ENCODE results near the gene TCERG1. TPM values are rescaled to one million over a fixed set of nuclear protein-coding genes. Genes with fewer than 3 reads are reported as not detected.

Gene TCERG1
- total and polyA plus RNA-seq, 9 of the 15 experiments (the other 6 are each of a cell fraction or from before 2014, with no cell fraction given): 50.3 to 148 (median 119) TPM

DNA sequence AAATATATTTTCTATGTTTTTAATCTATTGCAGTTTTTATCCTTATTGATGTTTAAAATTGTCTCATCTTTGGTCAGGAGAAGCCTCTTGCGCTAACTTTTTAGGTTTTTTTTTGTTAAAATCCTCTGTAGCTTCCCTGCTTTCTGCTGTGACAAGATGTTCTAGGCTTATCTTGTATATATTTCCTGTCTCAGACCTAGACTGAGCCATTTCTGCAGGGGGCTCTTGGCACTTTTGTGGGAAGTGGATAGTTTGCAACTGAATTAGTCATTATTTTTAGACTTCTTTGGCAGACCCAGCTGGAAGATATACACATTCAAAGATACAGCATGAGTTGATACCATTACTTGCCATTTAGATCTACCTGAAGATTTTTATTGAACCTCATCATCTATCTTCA, 28.8 kb downstream of the TCERG1 start:
- Histone ChIP-seq H3K4me1 (replicated peaks in 1 of 2; ENCODE audit: control insufficient read depth in 2 of 2, insufficient read depth in 2 of 2, low read length in 2 of 2) (no peaks in the 10 kb centered on the region), H3K9ac (ENCODE audit: insufficient read depth in 1 of 2, low read depth in 2 of 2, low read length in 2 of 2) (no peak overlapping the region), H3K9me3 (replicated peaks; ENCODE audit: control insufficient read depth, insufficient read depth, low read depth, low read length) (no peaks in the 10 kb centered on the region), H2AFZ (ENCODE audit: low read depth, low read length) (no peak overlapping the region), H3K36me3 (ENCODE audit: control insufficient read depth, insufficient read depth, low read length) (peaks cover 94% of the 10 kb centered on the region), H3K27me3 (ENCODE audit: control insufficient read depth in 2 of 2, insufficient read depth in 2 of 2, low read length in 2 of 2) (no peaks in the 10 kb centered on the region), H3K4me2 (ENCODE audit: insufficient read depth, low read length) (no peak overlapping the region), H3K4me3 (no peak overlapping the region), H3K27ac (ENCODE audit: extremely low read depth, low read depth, low read length) (no peak overlapping the region), H4K20me1 (replicated peaks; ENCODE audit: control insufficient read depth, insufficient read depth, low read length) (no peaks in the 10 kb centered on the region), H3K9me1 (ENCODE audit: control insufficient read depth, insufficient read depth, low read length) (no peaks in the 10 kb centered on the region), H3K79me2 (ENCODE audit: control insufficient read depth, insufficient read depth, low read length) (no peaks in the 10 kb centered on the region; the same call in 1 of the 3 replicates)
- intact Hi-C loops (cut with micrococcal nuclease): no loop called here
- no TSS peak for BruUV-seq (replicated peaks)
- no peak for ATAC-seq
- in situ Hi-C loops (cut with MboI): no loop called here
- WGBS (ENCODE audit: insufficient coverage, low coverage, missing lambda C conversion rate): 95% methylated on average over 1 of the region's 1 CpG
- ChIA-PET CTCF (ENCODE audit: low intra/inter-chr PET ratio) (no interaction called here), POLR2A (interaction anchor here (0.6 to 1.6 kb wide), 2 partner anchors 8 to 66 kb away, joined by 3 read pairs; no protein-coding TSS in a partner anchor)
- FAIRE-seq: no peak
- no peak for DNase-seq (ENCODE audit: extremely low read depth in 1 of 4, low spot score in 3 of 4)
- no peak for TF ChIP-seq PRPF4 (IDR thresholded peaks at IDR 0.05; ENCODE audit: insufficient read depth, low read depth, low read length, poor library complexity, severe bottlenecking)
- no peak for TF ChIP-seq MBD2 (IDR thresholded peaks at IDR 0.05; ENCODE audit: borderline replicate concordance, low read depth)
- TF ChIP-seq, protein P1, sequence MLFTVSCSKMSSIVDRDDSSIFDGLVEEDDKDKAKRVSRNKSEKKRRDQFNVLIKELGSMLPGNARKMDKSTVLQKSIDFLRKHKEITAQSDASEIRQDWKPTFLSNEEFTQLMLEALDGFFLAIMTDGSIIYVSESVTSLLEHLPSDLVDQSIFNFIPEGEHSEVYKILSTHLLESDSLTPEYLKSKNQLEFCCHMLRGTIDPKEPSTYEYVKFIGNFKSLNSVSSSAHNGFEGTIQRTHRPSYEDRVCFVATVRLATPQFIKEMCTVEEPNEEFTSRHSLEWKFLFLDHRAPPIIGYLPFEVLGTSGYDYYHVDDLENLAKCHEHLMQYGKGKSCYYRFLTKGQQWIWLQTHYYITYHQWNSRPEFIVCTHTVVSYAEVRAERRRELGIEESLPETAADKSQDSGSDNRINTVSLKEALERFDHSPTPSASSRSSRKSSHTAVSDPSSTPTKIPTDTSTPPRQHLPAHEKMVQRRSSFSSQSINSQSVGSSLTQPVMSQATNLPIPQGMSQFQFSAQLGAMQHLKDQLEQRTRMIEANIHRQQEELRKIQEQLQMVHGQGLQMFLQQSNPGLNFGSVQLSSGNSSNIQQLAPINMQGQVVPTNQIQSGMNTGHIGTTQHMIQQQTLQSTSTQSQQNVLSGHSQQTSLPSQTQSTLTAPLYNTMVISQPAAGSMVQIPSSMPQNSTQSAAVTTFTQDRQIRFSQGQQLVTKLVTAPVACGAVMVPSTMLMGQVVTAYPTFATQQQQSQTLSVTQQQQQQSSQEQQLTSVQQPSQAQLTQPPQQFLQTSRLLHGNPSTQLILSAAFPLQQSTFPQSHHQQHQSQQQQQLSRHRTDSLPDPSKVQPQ (CRISPR knock-in tag; IDR thresholded peaks at IDR 0.05; ENCODE audit: borderline replicate concordance): no peak
- TF ChIP-seq, protein P2, sequence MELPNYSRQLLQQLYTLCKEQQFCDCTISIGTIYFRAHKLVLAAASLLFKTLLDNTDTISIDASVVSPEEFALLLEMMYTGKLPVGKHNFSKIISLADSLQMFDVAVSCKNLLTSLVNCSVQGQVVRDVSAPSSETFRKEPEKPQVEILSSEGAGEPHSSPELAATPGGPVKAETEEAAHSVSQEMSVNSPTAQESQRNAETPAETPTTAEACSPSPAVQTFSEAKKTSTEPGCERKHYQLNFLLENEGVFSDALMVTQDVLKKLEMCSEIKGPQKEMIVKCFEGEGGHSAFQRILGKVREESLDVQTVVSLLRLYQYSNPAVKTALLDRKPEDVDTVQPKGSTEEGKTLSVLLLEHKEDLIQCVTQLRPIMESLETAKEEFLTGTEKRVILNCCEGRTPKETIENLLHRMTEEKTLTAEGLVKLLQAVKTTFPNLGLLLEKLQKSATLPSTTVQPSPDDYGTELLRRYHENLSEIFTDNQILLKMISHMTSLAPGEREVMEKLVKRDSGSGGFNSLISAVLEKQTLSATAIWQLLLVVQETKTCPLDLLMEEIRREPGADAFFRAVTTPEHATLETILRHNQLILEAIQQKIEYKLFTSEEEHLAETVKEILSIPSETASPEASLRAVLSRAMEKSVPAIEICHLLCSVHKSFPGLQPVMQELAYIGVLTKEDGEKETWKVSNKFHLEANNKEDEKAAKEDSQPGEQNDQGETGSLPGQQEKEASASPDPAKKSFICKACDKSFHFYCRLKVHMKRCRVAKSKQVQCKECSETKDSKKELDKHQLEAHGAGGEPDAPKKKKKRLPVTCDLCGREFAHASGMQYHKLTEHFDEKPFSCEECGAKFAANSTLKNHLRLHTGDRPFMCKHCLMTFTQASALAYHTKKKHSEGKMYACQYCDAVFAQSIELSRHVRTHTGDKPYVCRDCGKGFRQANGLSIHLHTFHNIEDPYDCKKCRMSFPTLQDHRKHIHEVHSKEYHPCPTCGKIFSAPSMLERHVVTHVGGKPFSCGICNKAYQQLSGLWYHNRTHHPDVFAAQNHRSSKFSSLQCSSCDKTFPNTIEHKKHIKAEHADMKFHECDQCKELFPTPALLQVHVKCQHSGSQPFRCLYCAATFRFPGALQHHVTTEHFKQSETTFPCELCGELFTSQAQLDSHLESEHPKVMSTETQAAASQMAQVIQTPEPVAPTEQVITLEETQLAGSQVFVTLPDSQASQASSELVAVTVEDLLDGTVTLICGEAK (IDR thresholded peaks at IDR 0.05): no peak
- TF ChIP-seq, protein P2 (CRISPR knock-in tag; IDR thresholded peaks at IDR 0.05): no peak
- no peak for TF ChIP-seq RBM14 (IDR thresholded peaks at IDR 0.05; ENCODE audit: borderline replicate concordance, insufficient read depth, low read depth, low read length)
- no peak for TF ChIP-seq SPI1 (IDR thresholded peaks at IDR 0.05; ENCODE audit: borderline replicate concordance, low read depth, low read length)
- TF ChIP-seq, protein P3, sequence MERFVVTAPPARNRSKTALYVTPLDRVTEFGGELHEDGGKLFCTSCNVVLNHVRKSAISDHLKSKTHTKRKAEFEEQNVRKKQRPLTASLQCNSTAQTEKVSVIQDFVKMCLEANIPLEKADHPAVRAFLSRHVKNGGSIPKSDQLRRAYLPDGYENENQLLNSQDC (CRISPR knock-in tag; IDR thresholded peaks at IDR 0.05): no peak
- TF ChIP-seq, protein P4, sequence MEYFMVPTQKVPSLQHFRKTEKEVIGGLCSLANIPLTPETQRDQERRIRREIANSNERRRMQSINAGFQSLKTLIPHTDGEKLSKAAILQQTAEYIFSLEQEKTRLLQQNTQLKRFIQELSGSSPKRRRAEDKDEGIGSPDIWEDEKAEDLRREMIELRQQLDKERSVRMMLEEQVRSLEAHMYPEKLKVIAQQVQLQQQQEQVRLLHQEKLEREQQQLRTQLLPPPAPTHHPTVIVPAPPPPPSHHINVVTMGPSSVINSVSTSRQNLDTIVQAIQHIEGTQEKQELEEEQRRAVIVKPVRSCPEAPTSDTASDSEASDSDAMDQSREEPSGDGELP (CRISPR knock-in tag; IDR thresholded peaks at IDR 0.05; ENCODE audit: borderline replicate concordance): no peak
